HEK293 (cell line): Measurements from ENCODE around the gene ASCL4.

ENCODE experiments used
- CTCF ChIA-PET: fragments of 350-600 bp; formaldehyde crosslinking; extraction: SDS; loops from one replicate; lab custom pipeline; 2021; ENCODE audit warnings: antibody characterized with exemption; lab: Yijun Ruan, JAX
- POLR2A ChIA-PET: fragments of 300-600 bp; formaldehyde crosslinking; extraction: SDS; loops from one replicate; lab custom pipeline; 2020; ENCODE audit warnings: antibody characterized with exemption, inconsistent platforms; lab: Yijun Ruan, JAX
- H3K27ac ChIP-seq: fragments of 200-500 bp; sonication (Bioruptor generic); 2 replicates; pipeline ENCODE4 v1.5.1; 2014; ENCODE audit warnings: low read depth, low read length, control low read depth, inconsistent platforms; ENCODE audit errors: extremely low read depth
- H3K36me3 ChIP-seq, 2 experiments: fragments of 200-500 bp in 1 of 2; sonication (Bioruptor generic) in 1 of 2; 1 replicate in 1 of 2; 2 replicates in 1 of 2; pipeline ENCODE4 v1.5.1; 2014 to 2017; ENCODE audit warnings: inconsistent platforms in 2 of 2, low read length in 2 of 2; ENCODE audit not compliant: control insufficient read depth in 2 of 2, insufficient read depth in 1 of 2
- H3K4me1 ChIP-seq: fragments of 200-500 bp; sonication (Bioruptor generic); 2 replicates; pipeline ENCODE4 v1.5.1; 2014; ENCODE audit warnings: mild to moderate bottlenecking, low read length, inconsistent platforms; ENCODE audit not compliant: control insufficient read depth, insufficient read depth
- H3K4me3 ChIP-seq: 2 replicates; pipeline ENCODE4 v1.5.1; 2011; ENCODE audit warnings: low read depth, mild to moderate bottlenecking, control low read depth, low read length, moderate library complexity
- H3K9me3 ChIP-seq: fragments of 200-500 bp; sonication (Bioruptor generic); 2 replicates; pipeline ENCODE4 v1.5.1; 2014; ENCODE audit warnings: low read depth, low read length, inconsistent platforms; ENCODE audit not compliant: control insufficient read depth, insufficient read depth
- ATF2 ChIP-seq: fragments of 450-650 bp; formaldehyde crosslinking; IDR thresholded peaks from 2 replicates; pipeline ENCODE4 v1.5.1; 2016; ENCODE audit warnings: missing biosample characterization, missing genetic modification characterization, low read depth
- HOXC10 ChIP-seq: sonication (generic); formaldehyde crosslinking; IDR thresholded peaks from 2 replicates; pipeline ENCODE4 v1.8.1; 2023; ENCODE audit warnings: mild to moderate bottlenecking, missing genetic modification reagents
- IKZF3 ChIP-seq: fragments of 450-650 bp; IDR thresholded peaks from 2 replicates; pipeline ENCODE4 v1.5.0; 2018; ENCODE audit warnings: missing biosample characterization, mild to moderate bottlenecking, missing genetic modification characterization, moderate library complexity
- OSR2 ChIP-seq: fragments of 450-650 bp; formaldehyde crosslinking; IDR thresholded peaks from 2 replicates; pipeline ENCODE4 v1.5.1; 2016; ENCODE audit warnings: missing biosample characterization, missing genetic modification characterization
- PRDM10 ChIP-seq: fragments of 450-650 bp; formaldehyde crosslinking; IDR thresholded peaks from 2 replicates; pipeline ENCODE4 v1.5.1; 2016; ENCODE audit warnings: missing biosample characterization, missing genetic modification characterization
- ZBTB20 ChIP-seq: fragments of 450-650 bp; formaldehyde crosslinking; IDR thresholded peaks from 2 replicates; pipeline ENCODE4 v1.5.1; 2016; ENCODE audit warnings: missing biosample characterization, missing genetic modification characterization
- ZFP37 ChIP-seq: fragments of 450-650 bp; formaldehyde crosslinking; IDR thresholded peaks from 2 replicates; pipeline ENCODE4 v1.5.1; 2016; ENCODE audit warnings: missing biosample characterization, missing genetic modification characterization
- ZFP41 ChIP-seq: fragments of 450-650 bp; formaldehyde crosslinking; IDR thresholded peaks from 2 replicates; pipeline ENCODE4 v1.5.1; 2016; ENCODE audit warnings: missing biosample characterization, missing genetic modification characterization, borderline replicate concordance
- ZNF112 ChIP-seq: fragments of 450-650 bp; formaldehyde crosslinking; IDR thresholded peaks from 2 replicates; pipeline ENCODE4 v1.5.0; 2017; ENCODE audit warnings: missing biosample characterization, missing genetic modification characterization
- ZNF121 ChIP-seq: fragments of 450-650 bp; formaldehyde crosslinking; IDR thresholded peaks from 2 replicates; pipeline ENCODE4 v1.5.1; 2016; ENCODE audit warnings: missing biosample characterization, missing genetic modification characterization
- ZNF169 ChIP-seq: fragments of 450-650 bp; formaldehyde crosslinking; IDR thresholded peaks from 2 replicates; pipeline ENCODE4 v1.5.1; 2016; ENCODE audit warnings: missing biosample characterization, missing genetic modification characterization
- ZNF596 ChIP-seq: fragments of 450-650 bp; IDR thresholded peaks from 2 replicates; pipeline ENCODE4 v1.5.0; 2018; ENCODE audit warnings: missing biosample characterization, mild to moderate bottlenecking, missing genetic modification characterization, moderate library complexity
- ZNF624 ChIP-seq: fragments of 450-650 bp; formaldehyde crosslinking; IDR thresholded peaks from 2 replicates; pipeline ENCODE4 v1.5.1; 2017; ENCODE audit warnings: missing biosample characterization, missing genetic modification characterization
- ZNF626 ChIP-seq: fragments of 450-650 bp; sonication (Bioruptor Pico); formaldehyde crosslinking; IDR thresholded peaks from 2 replicates; pipeline ENCODE4 v1.5.1; 2018; ENCODE audit warnings: missing biosample characterization, missing genetic modification characterization, inconsistent platforms
- ZNF629 ChIP-seq: fragments of 450-650 bp; formaldehyde crosslinking; IDR thresholded peaks from 2 replicates; pipeline ENCODE4 v1.5.1; 2017; ENCODE audit warnings: missing biosample characterization, missing genetic modification characterization
- ZNF645 ChIP-seq: fragments of 450-650 bp; formaldehyde crosslinking; IDR thresholded peaks from 2 replicates; pipeline ENCODE4; 2016; ENCODE audit warnings: missing biosample characterization, missing genetic modification characterization
- ZNF654 ChIP-seq: fragments of 450-650 bp; formaldehyde crosslinking; IDR thresholded peaks from 2 replicates; pipeline ENCODE4 v1.5.1; 2016; ENCODE audit warnings: low read depth, missing biosample characterization, missing genetic modification characterization
- ZNF701 ChIP-seq: fragments of 450-650 bp; formaldehyde crosslinking; IDR thresholded peaks from 2 replicates; pipeline ENCODE4 v1.5.1; 2016; ENCODE audit warnings: missing biosample characterization, missing genetic modification characterization
- ZNF707 ChIP-seq: fragments of 450-650 bp; formaldehyde crosslinking; IDR thresholded peaks from 2 replicates; pipeline ENCODE4 v1.5.1; 2016; ENCODE audit warnings: missing biosample characterization, missing genetic modification characterization
- ZNF747 ChIP-seq: fragments of 450-650 bp; formaldehyde crosslinking; IDR thresholded peaks from 2 replicates; pipeline ENCODE4 v1.5.1; 2016; ENCODE audit warnings: missing biosample characterization, missing genetic modification characterization
- ZNF785 ChIP-seq: fragments of 450-650 bp; formaldehyde crosslinking; IDR thresholded peaks from 2 replicates; pipeline ENCODE4 v1.5.1; 2016; ENCODE audit warnings: missing biosample characterization, missing genetic modification characterization
- ZSCAN30 ChIP-seq: fragments of 450-650 bp; IDR thresholded peaks from 2 replicates; pipeline ENCODE4 v1.5.1; 2018; ENCODE audit warnings: missing biosample characterization, mild to moderate bottlenecking, missing genetic modification characterization, moderate library complexity
- ZSCAN5A ChIP-seq: fragments of 450-650 bp; formaldehyde crosslinking; IDR thresholded peaks from 2 replicates; pipeline ENCODE4 v1.5.1; 2016; ENCODE audit warnings: missing biosample characterization, missing genetic modification characterization
- TF ChIP-seq, protein P1 (sequence below): fragments of 450-650 bp; formaldehyde crosslinking; IDR thresholded peaks from 2 replicates; pipeline ENCODE4 v1.5.1; 2016; ENCODE audit warnings: missing biosample characterization, missing genetic modification characterization
- TF ChIP-seq, protein P2 (sequence below): fragments of 450-650 bp; formaldehyde crosslinking; IDR thresholded peaks from 2 replicates; pipeline ENCODE4 v1.5.1; 2017; ENCODE audit warnings: missing biosample characterization, missing genetic modification characterization
- TF ChIP-seq, protein P3 (sequence below): fragments of 450-650 bp; formaldehyde crosslinking; IDR thresholded peaks from 2 replicates; pipeline ENCODE4 v1.5.0; 2017; ENCODE audit warnings: missing biosample characterization, missing genetic modification characterization, borderline replicate concordance

Gene ASCL4

DNA sequence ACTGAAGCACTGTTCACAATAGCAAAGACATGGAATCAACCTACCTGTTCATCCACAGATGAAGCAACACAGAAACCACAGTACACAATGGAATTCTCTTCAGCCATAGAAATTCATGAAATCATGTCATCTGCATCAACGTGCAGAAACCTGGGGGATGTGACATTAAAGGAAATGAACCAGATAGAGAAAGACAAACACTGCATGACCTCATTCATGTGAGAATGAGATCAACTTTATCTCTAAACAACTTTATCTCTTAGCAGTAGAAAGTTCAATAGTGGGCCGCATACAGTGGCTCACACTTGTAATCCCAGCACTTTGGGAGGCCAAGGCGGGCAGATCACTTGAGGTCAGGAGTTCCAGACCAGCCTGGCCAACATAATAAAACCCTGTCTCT, 19.9 kb downstream of the ASCL4 start:
- Histone ChIP-seq H3K36me3 (no peaks in the 10 kb centered on the region), H3K4me3 (no peak overlapping the region), H3K4me1 (no peaks in the 10 kb centered on the region), H3K9me3 (no peaks in the 10 kb centered on the region), H3K27ac (no peak overlapping the region)
- CTCF ChIA-PET = interaction anchor here (0.7 to 1.3 kb wide), 2 partner anchors 10 to 91 kb away, joined by 3 read pairs; no protein-coding TSS in a partner anchor
- POLR2A ChIA-PET = no interaction called here
- no peak for TF ChIP-seq HOXC10 (CRISPR knock-in tag)
- TF ChIP-seq, protein P1, sequence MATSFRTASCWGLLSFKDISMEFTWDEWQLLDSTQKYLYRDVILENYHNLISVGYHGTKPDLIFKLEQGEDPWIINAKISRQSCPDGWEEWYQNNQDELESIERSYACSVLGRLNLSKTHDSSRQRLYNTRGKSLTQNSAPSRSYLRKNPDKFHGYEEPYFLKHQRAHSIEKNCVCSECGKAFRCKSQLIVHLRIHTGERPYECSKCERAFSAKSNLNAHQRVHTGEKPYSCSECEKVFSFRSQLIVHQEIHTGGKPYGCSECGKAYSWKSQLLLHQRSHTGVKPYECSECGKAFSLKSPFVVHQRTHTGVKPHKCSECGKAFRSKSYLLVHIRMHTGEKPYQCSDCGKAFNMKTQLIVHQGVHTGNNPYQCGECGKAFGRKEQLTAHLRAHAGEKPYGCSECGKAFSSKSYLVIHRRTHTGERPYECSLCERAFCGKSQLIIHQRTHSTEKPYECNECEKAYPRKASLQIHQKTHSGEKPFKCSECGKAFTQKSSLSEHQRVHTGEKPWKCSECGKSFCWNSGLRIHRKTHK (tag by site-specific recombination) = no peak
- TF ChIP-seq ZNF596 (tag by site-specific recombination) = no peak
- TF ChIP-seq ZNF629 = peak; percentile 67
- no peak for TF ChIP-seq ZNF112 (tag by site-specific recombination)
- no peak for TF ChIP-seq ZNF624
- TF ChIP-seq ZNF707 = no peak
- no peak for TF ChIP-seq PRDM10 (tag by site-specific recombination)
- no peak for TF ChIP-seq ZNF701
- TF ChIP-seq ZNF169 (tag by site-specific recombination) = no peak
- TF ChIP-seq, protein P2, sequence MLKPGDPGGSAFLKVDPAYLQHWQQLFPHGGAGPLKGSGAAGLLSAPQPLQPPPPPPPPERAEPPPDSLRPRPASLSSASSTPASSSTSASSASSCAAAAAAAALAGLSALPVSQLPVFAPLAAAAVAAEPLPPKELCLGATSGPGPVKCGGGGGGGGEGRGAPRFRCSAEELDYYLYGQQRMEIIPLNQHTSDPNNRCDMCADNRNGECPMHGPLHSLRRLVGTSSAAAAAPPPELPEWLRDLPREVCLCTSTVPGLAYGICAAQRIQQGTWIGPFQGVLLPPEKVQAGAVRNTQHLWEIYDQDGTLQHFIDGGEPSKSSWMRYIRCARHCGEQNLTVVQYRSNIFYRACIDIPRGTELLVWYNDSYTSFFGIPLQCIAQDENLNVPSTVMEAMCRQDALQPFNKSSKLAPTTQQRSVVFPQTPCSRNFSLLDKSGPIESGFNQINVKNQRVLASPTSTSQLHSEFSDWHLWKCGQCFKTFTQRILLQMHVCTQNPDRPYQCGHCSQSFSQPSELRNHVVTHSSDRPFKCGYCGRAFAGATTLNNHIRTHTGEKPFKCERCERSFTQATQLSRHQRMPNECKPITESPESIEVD = 0 out of 2 replicates have a peak, but pooled peaks have one; percentile 6
- no peak for TF ChIP-seq ZBTB20
- TF ChIP-seq ZNF645 (tag by site-specific recombination) = no peak
- TF ChIP-seq ATF2 (tag by site-specific recombination) = peak; percentile 52; the same call in 1 of the 2 replicates
- TF ChIP-seq ZFP41 (tag by site-specific recombination) = no peak
- no peak for TF ChIP-seq ZNF654 (tag by site-specific recombination)
- TF ChIP-seq ZNF785 (tag by site-specific recombination) = no peak
- TF ChIP-seq IKZF3 (tag by site-specific recombination) = no peak
- no peak for TF ChIP-seq ZFP37 (tag by site-specific recombination)
- no peak for TF ChIP-seq ZNF121 (tag by site-specific recombination)
- peak; percentile 54 for TF ChIP-seq OSR2 (tag by site-specific recombination)
- no peak for TF ChIP-seq ZSCAN30 (tag by site-specific recombination)
- TF ChIP-seq, protein P3, sequence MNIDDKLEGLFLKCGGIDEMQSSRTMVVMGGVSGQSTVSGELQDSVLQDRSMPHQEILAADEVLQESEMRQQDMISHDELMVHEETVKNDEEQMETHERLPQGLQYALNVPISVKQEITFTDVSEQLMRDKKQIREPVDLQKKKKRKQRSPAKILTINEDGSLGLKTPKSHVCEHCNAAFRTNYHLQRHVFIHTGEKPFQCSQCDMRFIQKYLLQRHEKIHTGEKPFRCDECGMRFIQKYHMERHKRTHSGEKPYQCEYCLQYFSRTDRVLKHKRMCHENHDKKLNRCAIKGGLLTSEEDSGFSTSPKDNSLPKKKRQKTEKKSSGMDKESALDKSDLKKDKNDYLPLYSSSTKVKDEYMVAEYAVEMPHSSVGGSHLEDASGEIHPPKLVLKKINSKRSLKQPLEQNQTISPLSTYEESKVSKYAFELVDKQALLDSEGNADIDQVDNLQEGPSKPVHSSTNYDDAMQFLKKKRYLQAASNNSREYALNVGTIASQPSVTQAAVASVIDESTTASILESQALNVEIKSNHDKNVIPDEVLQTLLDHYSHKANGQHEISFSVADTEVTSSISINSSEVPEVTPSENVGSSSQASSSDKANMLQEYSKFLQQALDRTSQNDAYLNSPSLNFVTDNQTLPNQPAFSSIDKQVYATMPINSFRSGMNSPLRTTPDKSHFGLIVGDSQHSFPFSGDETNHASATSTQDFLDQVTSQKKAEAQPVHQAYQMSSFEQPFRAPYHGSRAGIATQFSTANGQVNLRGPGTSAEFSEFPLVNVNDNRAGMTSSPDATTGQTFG (tag by site-specific recombination) = no peak
- no peak for TF ChIP-seq ZSCAN5A (tag by site-specific recombination)
- TF ChIP-seq ZNF626 = no peak
- no peak for TF ChIP-seq ZNF747 (tag by site-specific recombination)
